Endothelial cell of umbilical vein (primary cell): Measurements from ENCODE around the gene IFNA4.

ENCODE experiments used
- MYC ChIP-seq: IDR thresholded peaks from one replicate; pipeline ENCODE4 v1.6.1; 2011; ENCODE audit warnings: mild to moderate bottlenecking, low read depth, low read length
- TF ChIP-seq, protein P1 (sequence below), 2 donors: IDR thresholded peaks; 1 replicate in 1 of 2; 2 replicates in 1 of 2; pipeline ENCODE4 v1.5.1; 2011; ENCODE audit warnings: low read length in 2 of 2, mild to moderate bottlenecking in 2 of 2, moderate library complexity in 2 of 2, control low read depth in 1 of 2, inconsistent platforms in 1 of 2, low read depth in 1 of 2; ENCODE audit not compliant: insufficient read depth in 1 of 2; ENCODE audit errors: extremely low read depth in 1 of 2

DNA sequence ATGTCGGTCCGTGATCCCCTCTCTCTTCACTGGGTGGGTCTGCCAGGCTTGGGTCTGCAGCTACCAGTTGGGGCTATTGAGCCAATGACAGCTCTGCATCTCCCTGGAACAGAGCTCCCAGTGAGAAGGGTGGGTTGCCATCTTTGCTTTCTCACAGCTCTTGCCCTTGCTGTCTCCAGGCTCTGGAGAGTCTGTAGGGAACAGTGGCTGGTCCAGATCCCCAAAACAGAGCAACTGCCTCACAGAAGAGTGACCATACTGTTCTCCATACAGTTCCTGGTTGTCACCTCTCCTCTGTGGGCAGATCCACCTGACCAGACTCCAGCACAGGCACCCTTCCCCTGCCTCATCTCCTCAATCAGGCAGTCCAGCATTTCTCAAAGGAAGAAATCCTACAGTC is 45.9 kb upstream of the IFNA4 start:
- TF ChIP-seq MYC = no peak
- TF ChIP-seq, protein P1, sequence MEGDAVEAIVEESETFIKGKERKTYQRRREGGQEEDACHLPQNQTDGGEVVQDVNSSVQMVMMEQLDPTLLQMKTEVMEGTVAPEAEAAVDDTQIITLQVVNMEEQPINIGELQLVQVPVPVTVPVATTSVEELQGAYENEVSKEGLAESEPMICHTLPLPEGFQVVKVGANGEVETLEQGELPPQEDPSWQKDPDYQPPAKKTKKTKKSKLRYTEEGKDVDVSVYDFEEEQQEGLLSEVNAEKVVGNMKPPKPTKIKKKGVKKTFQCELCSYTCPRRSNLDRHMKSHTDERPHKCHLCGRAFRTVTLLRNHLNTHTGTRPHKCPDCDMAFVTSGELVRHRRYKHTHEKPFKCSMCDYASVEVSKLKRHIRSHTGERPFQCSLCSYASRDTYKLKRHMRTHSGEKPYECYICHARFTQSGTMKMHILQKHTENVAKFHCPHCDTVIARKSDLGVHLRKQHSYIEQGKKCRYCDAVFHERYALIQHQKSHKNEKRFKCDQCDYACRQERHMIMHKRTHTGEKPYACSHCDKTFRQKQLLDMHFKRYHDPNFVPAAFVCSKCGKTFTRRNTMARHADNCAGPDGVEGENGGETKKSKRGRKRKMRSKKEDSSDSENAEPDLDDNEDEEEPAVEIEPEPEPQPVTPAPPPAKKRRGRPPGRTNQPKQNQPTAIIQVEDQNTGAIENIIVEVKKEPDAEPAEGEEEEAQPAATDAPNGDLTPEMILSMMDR (IDR thresholded peaks at IDR 0.05; ENCODE audit: extremely low read depth in 1 of 2, insufficient read depth in 1 of 2, low read depth in 1 of 2, low read length in 2 of 2) = no peak
